Islet precursor cell (in vitro differentiated cells): ENCODE measurements around the gene SLC26A6.

Experiments
- DNase-seq: peaks from one replicate; pipeline ENCODE4 v3.0.0-alpha.2; 2018

Gene SLC26A6

GRCh38 chr3:48597408-48597800 lies 37.9 kb downstream of the SLC26A6 start:
- DNase-seq: no peak

GRCh38 chr3:48596676-48597407 lies 38.4 kb downstream of the SLC26A6 start:
- no peak for DNase-seq

GRCh38 chr3:48596157-48596556 lies 39.1 kb downstream of the SLC26A6 start:
- no peak for DNase-seq

GRCh38 chr3:48595526-48596121 lies 39.6 kb downstream of the SLC26A6 start:
- peak; percentile 99 for DNase-seq

GRCh38 chr3:48595075-48595525 lies 40.2 kb downstream of the SLC26A6 start, which contains the start of gene COL7A1:
COL7A1 (minus strand) TSS chr3:48595329; CDS start chr3:48595159, 170 bp downstream.
- no peak for DNase-seq

GRCh38 chr3:48594417-48595049 lies 40.7 kb downstream of the SLC26A6 start:
- no peak for DNase-seq

GRCh38 chr3:48593337-48593736 lies 41.9 kb downstream of the SLC26A6 start:
- DNase-seq: no peak

GRCh38 chr3:48592519-48593087 lies 42.7 kb downstream of the SLC26A6 start:
- DNase-seq: peak; percentile 80

- no peak for DNase-seq
These were observed 43.3 kb downstream of the SLC26A6 start for GRCh38 chr3:48591886-48592518.

GRCh38 chr3:48591436-48591835 lies 43.8 kb downstream of the SLC26A6 start:
- DNase-seq: no peak

- DNase-seq: no peak
These were observed 47.0 kb downstream of the SLC26A6 start for GRCh38 chr3:48588230-48588629.

- DNase-seq: no peak
These were observed 47.6 kb downstream of the SLC26A6 start for GRCh38 chr3:48587686-48588085.

- DNase-seq: no peak
These were observed 49.9 kb downstream of the SLC26A6 start for GRCh38 chr3:48585411-48585810.

GRCh38 chr3:48584836-48585235 lies 50.4 kb downstream of the SLC26A6 start:
- no peak for DNase-seq

GRCh38 chr3:48581621-48582481 lies 53.4 kb downstream of the SLC26A6 start:
- no peak for DNase-seq

- no peak for DNase-seq
These were observed 58.6 kb downstream of the SLC26A6 start for GRCh38 chr3:48576647-48577046.
